Activated CD8-positive, alpha-beta memory T cell treated with anti-CD3 and anti-CD28 coated beads for 48 hours (primary cell): ENCODE measurements around the gene MAGI2.

ENCODE experiments used
- DNase-seq, 3 experiments: peaks; one replicate each; pipeline ENCODE4 v3.0.0-alpha.2; 2020; ENCODE audit warnings: low read depth in 2 of 3, low spot score in 2 of 3

The MAGI2 gene

GRCh38 chr7:77979219-77979618 lies 1474.2 kb downstream of the MAGI2 start:
- DNase-seq: no peak

- no peak for DNase-seq
These were observed 1477.6 kb downstream of the MAGI2 start for GRCh38 chr7:77975672-77976480.

- no peak for DNase-seq
These were observed 1481.7 kb downstream of the MAGI2 start for GRCh38 chr7:77971726-77972125.

- no peak for DNase-seq
These were observed 1486.0 kb downstream of the MAGI2 start for GRCh38 chr7:77967429-77967828.
